DLD1 (cell line): ENCODE data around the gene ARFGEF3.
"Not testable (repeated sequence)": the region's sequence is repeated elsewhere in the genome, so short reads cannot be mapped to it uniquely, and the experiment has no call there.

Experiments used
- in situ Hi-C: cut with HindIII; loops from 2 replicates; pipeline ENCODE4 v1.10.0; 2017; ENCODE audit warnings: low sequenced_read_pairs

Gene ARFGEF3

DNA sequence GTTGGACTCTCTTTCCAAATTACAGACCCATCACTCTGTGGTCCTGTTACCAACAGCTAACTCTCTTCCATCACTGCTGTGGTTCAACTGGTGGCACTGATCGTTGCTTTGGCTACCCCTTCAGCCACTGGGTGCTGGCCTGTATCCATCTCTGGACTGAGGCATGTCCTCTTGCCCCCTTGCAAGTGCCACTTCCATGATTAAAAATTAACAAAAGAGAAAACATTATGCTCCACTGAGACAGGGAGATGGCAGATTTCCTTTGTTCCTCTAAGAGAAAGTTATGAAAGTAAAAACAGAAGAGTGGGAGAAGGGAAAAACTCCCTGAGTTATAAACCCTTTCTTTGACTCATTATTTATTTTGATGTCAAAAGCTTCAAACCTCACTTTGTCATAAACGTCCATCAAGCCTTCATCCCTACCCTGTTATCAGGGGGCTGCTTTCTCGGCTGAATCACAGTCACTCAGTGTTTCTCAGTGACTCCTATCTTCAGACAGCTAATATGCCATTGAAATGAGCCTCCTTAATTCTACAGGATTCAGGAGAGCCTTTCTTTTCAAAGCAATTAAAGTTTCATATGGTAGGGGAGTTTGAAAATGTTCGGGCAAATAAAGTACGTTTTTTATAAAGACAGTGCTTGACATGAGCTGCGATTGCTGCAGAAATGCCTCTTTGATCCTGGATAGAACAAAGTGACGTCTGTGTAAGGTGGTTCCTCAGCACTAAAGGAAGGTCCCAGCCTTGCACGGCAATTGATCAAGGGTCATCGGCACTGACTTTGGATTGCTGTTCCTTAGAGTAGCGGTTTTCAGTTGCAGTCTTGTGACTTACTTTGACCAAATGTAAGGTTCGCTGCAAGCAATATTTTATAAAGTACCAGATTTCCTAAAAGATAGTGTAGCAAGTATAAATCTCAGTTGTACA, 106.5 kb downstream of the ARFGEF3 start:
- in situ Hi-C loops: no loop called here

DNA sequence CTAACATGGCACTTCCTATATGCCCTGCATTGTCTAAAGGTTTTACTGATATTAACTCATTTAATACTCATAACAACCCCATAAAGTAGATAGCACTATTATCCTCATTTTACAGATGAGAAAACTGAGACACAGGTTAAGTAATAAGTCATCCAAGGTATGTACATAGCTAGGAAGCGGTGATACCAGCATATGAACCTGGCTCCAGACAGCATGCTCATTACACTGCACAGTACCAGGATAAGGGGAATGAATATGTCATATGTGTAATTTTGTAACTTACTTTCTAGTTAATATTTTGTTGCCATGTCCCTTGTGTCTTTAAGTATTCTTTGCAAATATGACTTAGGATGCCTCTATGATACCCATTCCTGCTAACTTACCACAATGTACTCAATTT, 109.7 kb downstream of the ARFGEF3 start:
- in situ Hi-C loops: no loop called here

GRCh38 chr6:138272533-138273315, 111.0 kb downstream of the ARFGEF3 start:
- in situ Hi-C loops: no loop called here

DNA sequence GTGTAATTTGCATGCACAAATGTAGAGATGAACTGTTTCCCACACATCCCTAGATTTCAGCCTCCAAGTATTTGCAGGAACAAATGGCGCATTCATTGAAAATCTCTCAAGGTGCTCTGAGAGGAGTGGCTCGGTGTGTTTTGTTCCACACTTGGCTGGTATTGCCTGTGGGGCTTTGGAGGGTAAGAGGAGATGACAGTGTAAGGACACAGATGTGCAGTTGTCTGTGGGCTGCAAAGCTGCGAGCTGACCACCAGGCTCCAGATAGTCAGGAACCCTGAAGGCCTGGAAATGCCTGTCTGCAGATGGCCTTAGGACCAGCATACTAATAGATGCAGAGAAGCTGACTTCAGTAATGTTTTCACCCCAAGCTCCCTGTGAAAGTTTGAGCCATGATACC, 114.2 kb downstream of the ARFGEF3 start:
- in situ Hi-C loops: no loop called here

GRCh38 chr6:138277835-138278234, 116.1 kb downstream of the ARFGEF3 start:
- in situ Hi-C loops: no loop called here

DNA sequence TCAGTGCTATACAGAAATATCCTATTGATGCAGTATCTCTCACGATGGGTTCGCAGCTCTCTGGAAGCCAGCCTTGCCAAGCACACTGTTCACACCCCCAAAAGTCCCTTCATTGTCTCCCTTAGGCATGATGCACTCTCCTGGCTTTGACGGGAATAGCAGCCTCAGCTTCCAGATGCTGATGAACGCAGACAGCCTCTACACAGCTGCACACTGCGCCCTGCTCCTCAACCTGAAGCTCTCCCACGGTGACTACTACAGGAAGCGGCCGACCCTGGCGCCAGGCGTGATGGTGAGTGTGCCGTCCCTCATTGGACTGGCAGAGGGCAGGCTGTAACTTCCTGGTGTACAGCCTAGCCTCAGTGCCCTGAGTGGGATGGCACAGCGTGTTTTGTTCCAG, 116.6 kb downstream of the ARFGEF3 start:
- in situ Hi-C loops: no loop called here

- in situ Hi-C loops: no loop called here
Measured at GRCh38 chr6:138285800-138286199, 124.1 kb downstream of the ARFGEF3 start.

DNA sequence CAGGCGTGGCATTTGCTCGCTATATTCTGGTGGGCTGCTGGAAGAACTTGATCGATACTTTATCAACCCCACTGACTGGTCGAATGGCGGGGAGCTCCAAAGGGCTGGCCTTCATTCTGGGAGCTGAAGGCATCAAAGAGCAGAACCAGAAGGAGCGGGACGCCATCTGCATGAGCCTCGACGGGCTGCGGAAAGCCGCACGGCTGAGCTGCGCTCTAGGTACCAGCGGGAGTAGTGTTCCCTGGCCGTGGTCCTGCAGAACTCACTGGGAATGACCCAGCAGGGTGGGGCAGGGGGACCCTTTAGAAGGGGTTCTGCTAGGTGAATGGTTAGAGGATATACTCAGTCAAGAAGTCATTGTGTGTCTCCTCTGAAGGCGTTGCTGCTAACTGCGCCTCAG, 125.0 kb downstream of the ARFGEF3 start:
- in situ Hi-C loops: no loop called here

- in situ Hi-C loops: no loop called here
Measured at GRCh38 chr6:138287144-138287955, 125.6 kb downstream of the ARFGEF3 start.

DNA sequence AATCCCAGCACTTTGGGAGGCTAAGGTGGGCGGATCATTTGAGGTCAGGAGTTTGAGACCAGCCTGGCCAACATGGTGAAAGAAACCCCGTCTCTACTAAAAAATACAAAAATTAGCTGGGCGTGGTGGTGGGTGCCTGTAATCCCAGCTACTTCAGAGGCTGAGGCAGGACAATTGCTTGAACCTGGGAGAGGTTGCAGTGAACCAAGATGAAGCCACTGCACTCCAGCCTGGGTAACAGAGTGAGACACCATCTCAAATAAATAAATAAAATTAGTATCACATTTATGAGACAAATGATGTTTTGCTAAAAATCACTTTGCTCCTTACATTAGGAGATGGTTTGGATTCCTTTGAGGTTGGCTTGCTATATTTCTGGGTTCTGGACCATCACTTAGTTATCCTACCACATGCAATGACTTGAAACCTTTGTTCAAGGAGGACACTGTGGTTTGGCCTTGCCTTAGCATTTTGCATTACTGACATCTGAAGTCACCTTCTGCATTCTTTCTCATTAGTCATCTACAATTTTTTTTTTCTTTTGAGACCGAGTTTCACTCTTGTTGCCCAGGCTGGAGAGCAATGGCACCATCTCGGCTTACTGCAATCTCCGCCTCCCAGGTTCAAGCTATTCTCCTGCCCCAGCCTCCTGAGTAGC, 126.8 kb downstream of the ARFGEF3 start:
- in situ Hi-C loops: not testable (repeated sequence)

- in situ Hi-C loops: no loop called here
Measured at GRCh38 chr6:138289739-138290138, 128.0 kb downstream of the ARFGEF3 start.

GRCh38 chr6:138290423-138290962, 128.8 kb downstream of the ARFGEF3 start:
- in situ Hi-C loops: no loop called here

DNA sequence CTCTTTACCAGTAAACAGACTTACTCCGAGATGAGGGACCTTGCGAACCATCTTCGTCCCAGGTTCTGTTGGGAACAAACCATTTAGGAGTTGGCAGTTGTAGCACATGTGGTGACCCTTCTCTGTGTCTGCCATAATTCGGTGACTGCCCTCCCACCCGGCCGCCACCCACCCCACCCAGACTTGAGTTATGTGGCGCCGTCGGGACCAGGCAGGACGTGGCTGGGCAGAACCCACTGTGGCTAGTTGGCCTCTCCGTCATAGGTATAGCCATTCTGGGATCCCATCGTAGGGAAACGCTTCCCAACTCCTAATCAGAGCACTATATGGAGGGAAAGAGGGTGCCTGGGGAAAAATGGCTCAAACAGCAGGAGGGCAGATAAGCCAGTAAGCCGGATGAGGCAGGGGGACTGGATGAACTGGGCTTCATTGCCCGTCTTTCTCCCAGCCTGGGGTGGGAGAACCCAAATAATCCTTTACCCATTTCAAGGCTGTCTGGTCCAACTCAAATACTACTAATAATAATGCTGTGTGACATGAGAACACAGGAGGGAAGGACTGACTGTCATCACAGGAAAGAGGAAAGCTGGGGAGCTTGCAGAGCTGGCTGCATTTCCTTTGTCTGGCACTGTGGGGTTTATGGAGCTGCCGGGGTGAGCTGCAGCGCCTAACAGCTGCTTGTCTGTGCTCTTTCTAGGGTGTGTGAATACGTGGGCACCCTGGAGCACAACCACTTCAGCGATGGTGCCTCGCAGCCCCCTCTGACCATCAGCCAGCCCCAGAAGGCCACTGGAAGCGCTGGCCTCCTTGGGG, 129.5 kb downstream of the ARFGEF3 start:
- in situ Hi-C loops: no loop called here

DNA sequence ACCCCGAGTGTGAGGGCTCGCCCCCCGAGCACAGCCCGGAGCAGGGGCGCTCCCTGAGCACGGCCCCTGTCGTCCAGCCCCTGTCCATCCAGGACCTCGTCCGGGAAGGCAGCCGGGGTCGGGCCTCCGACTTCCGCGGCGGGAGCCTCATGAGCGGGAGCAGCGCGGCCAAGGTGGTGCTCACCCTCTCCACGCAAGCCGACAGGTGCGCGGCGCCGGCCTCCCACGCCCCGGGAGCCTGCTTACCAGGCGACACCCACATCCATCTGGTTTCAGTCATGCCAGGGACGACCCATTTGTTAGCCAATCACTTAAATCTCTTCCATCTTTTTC, 130.1 kb downstream of the ARFGEF3 start:
- in situ Hi-C loops: no loop called here

GRCh38 chr6:138292482-138292881, 130.7 kb downstream of the ARFGEF3 start:
- in situ Hi-C loops: no loop called here

DNA sequence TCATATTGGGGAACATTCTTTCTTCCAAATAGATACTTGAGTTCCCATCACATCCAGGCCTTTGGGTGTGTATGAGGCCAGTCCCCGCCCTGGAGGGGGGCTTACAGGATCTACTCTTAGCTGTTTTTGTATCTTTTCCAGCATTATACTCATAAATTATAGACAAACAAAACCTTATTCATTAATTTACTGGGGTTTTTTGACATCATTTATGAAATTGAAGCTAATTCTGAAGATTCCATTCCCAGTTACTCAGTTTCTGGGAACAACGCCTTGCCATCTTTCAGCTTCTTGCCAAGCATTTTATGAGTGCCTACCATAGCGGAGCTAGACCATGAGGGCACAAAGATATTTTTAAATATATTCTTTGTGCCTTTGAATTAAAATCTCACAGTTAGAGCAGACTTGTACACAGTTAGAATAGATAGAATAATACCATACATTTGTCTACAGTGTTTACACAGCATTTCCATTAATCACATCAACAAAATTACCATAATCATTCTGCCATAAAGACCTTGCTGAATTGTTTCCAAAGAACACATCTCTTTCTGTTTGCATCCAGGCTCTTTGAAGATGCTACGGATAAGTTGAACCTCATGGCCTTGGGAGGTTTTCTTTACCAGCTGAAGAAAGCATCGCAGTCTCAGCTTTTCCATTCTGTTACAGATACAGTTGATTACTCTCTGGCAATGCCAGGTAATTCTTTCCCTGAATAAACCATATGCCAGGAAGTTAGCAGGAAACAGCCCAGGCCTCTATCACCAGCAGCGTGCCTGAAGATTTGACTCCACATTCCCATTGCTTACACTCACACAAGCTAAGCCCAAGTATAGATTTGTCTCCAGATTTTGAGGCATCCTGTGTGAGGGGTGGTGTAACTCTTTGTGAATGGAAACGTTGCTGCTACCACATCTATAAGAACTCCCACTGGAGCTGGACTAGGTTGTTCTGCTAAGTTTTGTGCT, 132.0 kb downstream of the ARFGEF3 start:
- in situ Hi-C loops: no loop called here

GRCh38 chr6:138296381-138296780, 134.6 kb downstream of the ARFGEF3 start:
- in situ Hi-C loops: no loop called here

- in situ Hi-C loops: no loop called here
Measured at GRCh38 chr6:138296786-138297185, 135.0 kb downstream of the ARFGEF3 start.
